OCI-LY7 (cell line): ENCODE measurements around the gene LCMT1. TPM values are rescaled to one million over a fixed set of nuclear protein-coding genes. Genes with fewer than 3 reads are reported as not detected.

Source experiments
- BruUV-seq: library from RNA; stranded (reverse); fragments of 400-500 nt; replicated peaks from 2 replicates; lab custom pipeline; 2021; lab: Mats Ljungman, UMichigan
- CTCF ChIA-PET: fragments of 300-600 bp; sonication (Branson Sonifier 250); formaldehyde crosslinking; loops from one replicate; lab custom pipeline; 2022; ENCODE audit warnings: antibody characterized with exemption; ENCODE audit not compliant: unreplicated experiment; lab: Charles Lee
- POLR2A ChIA-PET: fragments of 300-600 bp; sonication (Branson Sonifier 250); formaldehyde crosslinking; loops from one replicate; lab custom pipeline; 2022; ENCODE audit warnings: antibody characterized with exemption; lab: Charles Lee
- DNase-seq: peaks from one replicate; pipeline ENCODE4 v3.0.0-alpha.2; 2015; ENCODE audit warnings: low spot score
- H2AFZ ChIP-seq: fragments of 200-600 bp; sonication (generic), shearing (Covaris generic); 2 replicates; pipeline ENCODE4 v1.6.1; 2014; ENCODE audit warnings: mild to moderate bottlenecking, antibody characterized with exemption, low read length, moderate library complexity
- H3K27ac ChIP-seq: fragments of 200-600 bp; sonication (generic); 2 replicates; pipeline ENCODE4 v1.5.1; 2014; ENCODE audit warnings: mixed run types, low read depth, mild to moderate bottlenecking, moderate library complexity, low read length, inconsistent platforms; ENCODE audit not compliant: poor library complexity, severe bottlenecking
- H3K36me3 ChIP-seq: fragments of 200-600 bp; sonication (generic); 2 replicates; pipeline ENCODE4 v1.6.1; 2014; ENCODE audit warnings: mild to moderate bottlenecking, antibody characterized with exemption, low read length, moderate library complexity, mixed read lengths; ENCODE audit not compliant: insufficient read depth
- H3K4me1 ChIP-seq: fragments of 200-600 bp; sonication (generic); 2 replicates; pipeline ENCODE4 v1.5.1; 2014; ENCODE audit warnings: mild to moderate bottlenecking, low read length; ENCODE audit not compliant: insufficient read depth, poor library complexity, severe bottlenecking
- H3K4me2 ChIP-seq: fragments of 200-600 bp; sonication (generic); 2 replicates; pipeline ENCODE4 v1.6.1; 2014; ENCODE audit warnings: mild to moderate bottlenecking, low read length
- H3K4me3 ChIP-seq: fragments of 200-600 bp; sonication (generic); 2 replicates; pipeline ENCODE4 v1.5.1; 2014; ENCODE audit warnings: mild to moderate bottlenecking, low read depth, low read length; ENCODE audit not compliant: poor library complexity, severe bottlenecking
- H3K79me2 ChIP-seq: fragments of 200-600 bp; sonication (generic); 2 replicates; pipeline ENCODE4 v1.6.1; 2016; ENCODE audit warnings: low read depth, mild to moderate bottlenecking, low read length, moderate library complexity, mixed read lengths; ENCODE audit not compliant: insufficient read depth
- H3K9me2 ChIP-seq: fragments of 200-600 bp; sonication (generic); 2 replicates; pipeline ENCODE4 v1.6.1; 2016; ENCODE audit warnings: mild to moderate bottlenecking, low read length, mixed read lengths; ENCODE audit not compliant: insufficient read depth
- H3K9me3 ChIP-seq: fragments of 200-600 bp; sonication (generic); 2 replicates; pipeline ENCODE4 v1.6.1; 2014; ENCODE audit warnings: mild to moderate bottlenecking, mixed run types, low read length, mixed read lengths
- H4K20me1 ChIP-seq: fragments of 200-600 bp; sonication (generic); 2 replicates; pipeline ENCODE4 v1.6.1; 2014; ENCODE audit warnings: mild to moderate bottlenecking, antibody characterized with exemption, low read length, moderate library complexity, mixed read lengths; ENCODE audit not compliant: insufficient read depth
- CTCF ChIP-seq: fragments of 200-600 bp; sonication (generic); conservative IDR thresholded peaks from 2 replicates; pipeline ENCODE4 v1.5.1; 2014; ENCODE audit warnings: mild to moderate bottlenecking, antibody characterized with exemption, low read length, moderate library complexity, mixed read lengths
- EZH2phosphoT487 ChIP-seq: fragments of 200-600 bp; sonication (generic); IDR thresholded peaks from 2 replicates; pipeline ENCODE4 v1.6.1; 2018; ENCODE audit warnings: low read depth, borderline replicate concordance, mild to moderate bottlenecking, mixed run types, antibody characterized with exemption, low read length, moderate library complexity, mixed read lengths
- intact Hi-C: fragments of 100-400 bp; cut with micrococcal nuclease; formaldehyde crosslinking; loops from one replicate; pipeline ENCODE4 v1.10.0; 2022; ENCODE audit not compliant: unreplicated experiment
- total RNA-seq, 2 experiments: library from RNA; depleted of rRNA in 1 of 2; stranded (reverse); fragments of >200 nt in 1 of 2; shearing (Covaris generic) in 1 of 2; gene quantifications; 2 replicates each; pipeline ENCODE4 v1.2.3, GENCODE V29; 2014 to 2022

LCMT1 gene
- total RNA-seq, 2 experiments from 2014 or later, result 19.4 to 42.0 TPM

GRCh38 chr16:25097276-25097975 lies 14.1 kb upstream of the LCMT1 start:
- no peak for DNase-seq
- peaks cover 20% of the 10 kb centered on the region for H3K4me1 ChIP-seq
- no peak overlapping the region for H2AFZ ChIP-seq
- H3K79me2 ChIP-seq, result no peaks in the 10 kb centered on the region
- TF ChIP-seq CTCF (no peak), EZH2phosphoT487 (no peak)
- no peak overlapping the region for H3K4me3 ChIP-seq
- H3K9me3 ChIP-seq, result no peaks in the 10 kb centered on the region
- H3K27ac ChIP-seq, result no peak overlapping the region
- CTCF ChIA-PET, result no interaction called here
- intact Hi-C loops, result no loop called here
- no peak overlapping the region for H3K4me2 ChIP-seq
- no peaks in the 10 kb centered on the region for H3K9me2 ChIP-seq
- H4K20me1 ChIP-seq, result no peaks in the 10 kb centered on the region
- BruUV-seq, result no TSS peak
- H3K36me3 ChIP-seq, result 0 out of 2 replicates have a peak, but pooled peaks cover under 1% of the 10 kb centered on the region
- POLR2A ChIA-PET, result interaction anchor here (0.6 to 0.8 kb wide), 2 partner anchors 14 to 296 kb away, joined by 3 read pairs; partner anchors contain the start of gene LCMT1

DNA sequence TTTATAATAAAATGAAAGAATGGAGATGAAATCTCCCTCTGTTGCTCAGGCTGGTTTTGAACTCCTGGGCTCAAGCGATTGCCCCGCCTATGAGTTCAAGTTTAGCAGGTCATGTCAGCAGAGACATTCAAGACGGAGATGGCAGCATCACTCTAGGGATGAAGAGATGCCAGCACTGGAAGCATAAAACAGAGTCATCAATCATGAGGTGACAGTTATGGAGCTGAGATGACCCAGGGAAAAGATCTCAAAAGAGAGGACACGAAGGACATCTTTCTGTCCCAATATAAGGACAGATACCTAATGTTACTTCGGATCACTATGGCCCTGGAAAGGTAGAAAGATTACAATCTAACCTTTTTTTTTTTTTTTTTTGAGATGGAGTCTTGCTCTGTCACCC lies 11.0 kb upstream of the LCMT1 start:
- no peaks in the 10 kb centered on the region for H3K79me2 ChIP-seq
- ChIA-PET CTCF (no interaction called here), POLR2A (interaction anchor here (0.6 kb wide), 2 partner anchors 23 to 1591 kb away, joined by 3 to 4 read pairs; no protein-coding TSS in a partner anchor)
- no peak overlapping the region for H3K4me3 ChIP-seq
- TF ChIP-seq CTCF (no peak), EZH2phosphoT487 (no peak)
- no peaks in the 10 kb centered on the region for H3K9me2 ChIP-seq
- no peaks in the 10 kb centered on the region for H3K36me3 ChIP-seq
- no peak for DNase-seq
- H3K27ac ChIP-seq, result no peak overlapping the region
- no peak overlapping the region for H2AFZ ChIP-seq
- H4K20me1 ChIP-seq, result no peaks in the 10 kb centered on the region
- no peak overlapping the region for H3K4me2 ChIP-seq
- intact Hi-C loops, result no loop called here
- H3K4me1 ChIP-seq, result no peaks in the 10 kb centered on the region
- BruUV-seq, result no TSS peak
- H3K9me3 ChIP-seq, result no peaks in the 10 kb centered on the region
